Cardiac atrium fibroblast (primary cell): ENCODE results near the gene LRRTM2. TPM values are rescaled to one million over a fixed set of nuclear protein-coding genes. Genes with fewer than 3 reads are reported as not detected.

Source experiments
- total RNA-seq: library from RNA; depleted of rRNA; stranded (reverse); fragments of >200 nt; gene quantifications from 2 replicates; pipeline ENCODE4 v1.2.3, GENCODE V29; 2015

LRRTM2 gene
- not detected in 2 replicates for total RNA-seq

GRCh38 chr5:138874771-138875551, at the start of gene LRRTM2:
LRRTM2 (minus strand) TSS chr5:138875335; CDS start chr5:138874911, 424 bp downstream.

Other genes starting within 250 kb of the LRRTM2 start
- 242 and 296 TPM in 2 replicates for gene CTNNA1, start 121.9 kb downstream of the LRRTM2 start, total RNA-seq